ENCODE measurements around the gene WNK2.
"Not testable (repeated sequence)": the region's sequence is repeated elsewhere in the genome, so short reads cannot be mapped to it uniquely, and the experiment has no call there.

Gene WNK2

GRCh38 chr9:93354451-93354850, 170.5 kb downstream of the WNK2 start:
- H3K27me3 ChIP-seq (ENCODE audit: insufficient read depth, poor library complexity, severe bottlenecking), result no peaks in the 10 kb centered on the region
- DNase-seq (ENCODE audit: low read depth in 1 of 2, low spot score in 1 of 2), result no peak
- no peak for TF ChIP-seq GABPA (IDR thresholded peaks at IDR 0.05; ENCODE audit: low read depth)
- TF ChIP-seq REST (IDR thresholded peaks at IDR 0.05; ENCODE audit: insufficient replicate concordance, low read depth), result no peak
- no peak for TF ChIP-seq CTCF (IDR thresholded peaks at IDR 0.05; ENCODE audit: insufficient read depth, low read length)
- no peak for TF ChIP-seq POLR2AphosphoS5 (IDR thresholded peaks at IDR 0.05; ENCODE audit: low read depth)
- TF ChIP-seq SPI1 (IDR thresholded peaks at IDR 0.05; ENCODE audit: borderline replicate concordance, low read depth), result no peak
- no peak overlapping the region for H3K27ac ChIP-seq (replicated peaks)
- H3K4me3 ChIP-seq (replicated peaks; ENCODE audit: insufficient read depth, low read length), result no peak overlapping the region

- no peak for DNase-seq (ENCODE audit: low read depth in 1 of 2, low spot score in 1 of 2)
- Histone ChIP-seq H3K4me3 (replicated peaks; ENCODE audit: insufficient read depth, low read length) (no peak overlapping the region), H3K27me3 (ENCODE audit: insufficient read depth, poor library complexity, severe bottlenecking) (no peaks in the 10 kb centered on the region), H3K27ac (replicated peaks) (no peak overlapping the region)
- TF ChIP-seq POLR2AphosphoS5 (IDR thresholded peaks at IDR 0.05; ENCODE audit: low read depth) (no peak), SPI1 (IDR thresholded peaks at IDR 0.05; ENCODE audit: borderline replicate concordance, low read depth) (no peak), GABPA (IDR thresholded peaks at IDR 0.05; ENCODE audit: low read depth) (no peak), CTCF (IDR thresholded peaks at IDR 0.05; ENCODE audit: insufficient read depth, low read length) (no peak), REST (IDR thresholded peaks at IDR 0.05; ENCODE audit: insufficient replicate concordance, low read depth) (no peak)
Measured at GRCh38 chr9:93355827-93356226, 171.9 kb downstream of the WNK2 start.

- no peak for DNase-seq (ENCODE audit: low read depth in 1 of 2, low spot score in 1 of 2)
Measured at GRCh38 chr9:93357649-93358048, 173.7 kb downstream of the WNK2 start.

GRCh38 chr9:93359907-93360306, 176.0 kb downstream of the WNK2 start:
- not testable (repeated sequence) for H3K27me3 ChIP-seq (ENCODE audit: insufficient read depth, poor library complexity, severe bottlenecking); H3K27ac ChIP-seq (replicated peaks); DNase-seq (ENCODE audit: low read depth in 1 of 2, low spot score in 1 of 2); H3K4me3 ChIP-seq (replicated peaks; ENCODE audit: insufficient read depth, low read length)

More at GRCh38 chr9:93357649-93358048, 173.7 kb downstream of the WNK2 start:
- TF ChIP-seq SPI1 (IDR thresholded peaks at IDR 0.05; ENCODE audit: borderline replicate concordance, low read depth) (peak; percentile 14; the same call in 1 of the 2 replicates), CTCF (IDR thresholded peaks at IDR 0.05; ENCODE audit: insufficient read depth, low read length) (no peak)
- no peak overlapping the region for H3K27ac ChIP-seq (replicated peaks)
- H3K27me3 ChIP-seq (ENCODE audit: insufficient read depth, poor library complexity, severe bottlenecking), result no peaks in the 10 kb centered on the region
- no peak overlapping the region for H3K4me3 ChIP-seq (replicated peaks; ENCODE audit: insufficient read depth, low read length)

Measured in HL-60 (cell line).